ENCODE data around the gene MTR. TPM values are rescaled to one million over a fixed set of nuclear protein-coding genes. Genes with fewer than 3 reads are reported as not detected.

Gene MTR
- total and polyA plus RNA-seq, 9 of the 15 experiments (the other 6 are each of a cell fraction or from before 2014, with no cell fraction given) = 3.4 to 44.3 (median 20.3) TPM

GRCh38 chr1:236921610-236922009 is 126.5 kb downstream of the MTR start:
- in situ Hi-C loops (cut with MboI) = no loop called here
- ChIA-PET POLR2A (interaction anchor here (1.6 kb wide), 1 partner anchor 18 kb away, joined by 4 read pairs; no protein-coding TSS in a partner anchor), CTCF (ENCODE audit: low intra/inter-chr PET ratio) (no interaction called here)
- H3K27me3 ChIP-seq (ENCODE audit: control insufficient read depth in 2 of 2, insufficient read depth in 2 of 2, low read length in 2 of 2) = peaks cover 5 to 9% of the 10 kb centered on the region in 2 experiments; a peak in 3 of 5 replicates
- H3K9me3 ChIP-seq (replicated peaks; ENCODE audit: control insufficient read depth, insufficient read depth, low read depth, low read length) = peaks cover 6% of the 10 kb centered on the region
- H3K4me2 ChIP-seq (ENCODE audit: insufficient read depth, low read length) = no peak overlapping the region
- DNase-seq (ENCODE audit: extremely low read depth in 1 of 4, low spot score in 3 of 4) (no peak), ATAC-seq (no peak), FAIRE-seq (no peak)
- no peak overlapping the region for H3K4me3 ChIP-seq
- H4K20me1 ChIP-seq (replicated peaks; ENCODE audit: control insufficient read depth, insufficient read depth, low read length) = no peaks in the 10 kb centered on the region
- H3K79me2 ChIP-seq (ENCODE audit: control insufficient read depth, insufficient read depth, low read length) = no peaks in the 10 kb centered on the region
- no TSS peak for BruUV-seq (replicated peaks)
- TF ChIP-seq CBFA2T3 (IDR thresholded peaks at IDR 0.05) (no peak), ZNF57 (CRISPR knock-in tag; IDR thresholded peaks at IDR 0.05) (no peak), HDAC6 (IDR thresholded peaks at IDR 0.05; ENCODE audit: low read depth, low read length) (no peak), POLR2H (tag; IDR thresholded peaks at IDR 0.05; ENCODE audit: low read depth) (no peak), ZNF589 (CRISPR knock-in tag; IDR thresholded peaks at IDR 0.05; ENCODE audit: low read depth) (no peak), POLR2A (conservative IDR thresholded peaks at IDR 0.05) (no peak), ARID4B (CRISPR knock-in tag; IDR thresholded peaks at IDR 0.05) (no peak), PHB (CRISPR knock-in tag; IDR thresholded peaks at IDR 0.05) (no peak), PRPF4 (IDR thresholded peaks at IDR 0.05; ENCODE audit: insufficient read depth, low read depth, low read length, poor library complexity, severe bottlenecking) (no peak), HNRNPK (IDR thresholded peaks at IDR 0.05; ENCODE audit: low read depth, low read length, poor library complexity, severe bottlenecking) (no peak), CREB5 (CRISPR knock-in tag; IDR thresholded peaks at IDR 0.05) (no peak), KLF6 (CRISPR knock-in tag; IDR thresholded peaks at IDR 0.05; ENCODE audit: borderline replicate concordance) (no peak), SNIP1 (IDR thresholded peaks at IDR 0.05; ENCODE audit: low read depth) (no peak), ZNF584 (CRISPR knock-in tag; IDR thresholded peaks at IDR 0.05; ENCODE audit: low read depth) (no peak), RFX5 (IDR thresholded peaks at IDR 0.05; ENCODE audit: low read depth, low read length) (no peak), CCNT2 (IDR thresholded peaks at IDR 0.05; ENCODE audit: borderline replicate concordance, extremely low read depth, insufficient read length, low read depth, low read length) (no peak), ETV5 (CRISPR knock-in tag; IDR thresholded peaks at IDR 0.05; ENCODE audit: low read depth) (no peak), FOXJ3 (CRISPR knock-in tag; IDR thresholded peaks at IDR 0.05) (no peak), POLR2G (IDR thresholded peaks at IDR 0.05; ENCODE audit: low read depth, low read length) (no peak)
- 16% methylated on average over 3 of the region's 3 CpGs for WGBS (ENCODE audit: insufficient coverage, low coverage, missing lambda C conversion rate)
- no peaks in the 10 kb centered on the region for H3K36me3 ChIP-seq (ENCODE audit: control insufficient read depth, insufficient read depth, low read length)
- H3K9ac ChIP-seq (ENCODE audit: insufficient read depth in 1 of 2, low read depth in 2 of 2, low read length in 2 of 2) = no peak overlapping the region
- no peaks in the 10 kb centered on the region for H3K4me1 ChIP-seq (replicated peaks in 1 of 2; ENCODE audit: control insufficient read depth in 2 of 2, insufficient read depth in 2 of 2, low read length in 2 of 2)
- H2AFZ ChIP-seq (ENCODE audit: low read depth, low read length) = no peak overlapping the region
- H3K9me1 ChIP-seq (ENCODE audit: control insufficient read depth, insufficient read depth, low read length) = no peaks in the 10 kb centered on the region
- intact Hi-C loops (cut with micrococcal nuclease) = no loop called here
- no peak overlapping the region for H3K27ac ChIP-seq (ENCODE audit: extremely low read depth, low read depth, low read length)

Measured in K562 (cell line).